SK-N-SH treated with all-trans-retinoic acid at 6 μM for 48 hours (cell line): ENCODE results near the gene PTPRD.

ENCODE experiments used
- ATAC-seq: fragments of 200-7000 bp; cut with Tn5 transposase; 3 replicates; pipeline ENCODE4 v1.9.1; 2020; ENCODE audit warnings: mild to moderate bottlenecking, moderate library complexity
- ARNTL ChIP-seq: fragments of 450-650 bp; formaldehyde crosslinking; IDR thresholded peaks from 2 replicates; pipeline ENCODE4 v1.5.0; 2020; ENCODE audit warnings: low read depth, mild to moderate bottlenecking, moderate library complexity, borderline replicate concordance
- BACH2 ChIP-seq: fragments of 250-450 bp; sonication (Bioruptor Pico); IDR thresholded peaks from 2 replicates; pipeline ENCODE4 v1.9.0; 2021; ENCODE audit warnings: mild to moderate bottlenecking, borderline replicate concordance
- CSDC2 ChIP-seq: fragments of 250-450 bp; sonication (Bioruptor Pico); IDR thresholded peaks from 2 replicates; pipeline ENCODE4 v1.5.0; 2020; ENCODE audit warnings: mild to moderate bottlenecking, moderate library complexity
- ESRRG ChIP-seq: fragments of 250-450 bp; sonication (Bioruptor Pico); IDR thresholded peaks from 2 replicates; pipeline ENCODE4 v1.6.1; 2021; ENCODE audit warnings: mild to moderate bottlenecking
- OSR1 ChIP-seq: fragments of 250-450 bp; sonication (Bioruptor Pico); IDR thresholded peaks from 2 replicates; pipeline ENCODE4 v1.8.0; 2022; ENCODE audit warnings: moderate library complexity, mild to moderate bottlenecking, inconsistent platforms
- PPARA ChIP-seq: fragments of 250-450 bp; sonication (Bioruptor Pico); IDR thresholded peaks from 2 replicates; pipeline ENCODE4 v1.5.0; 2020; ENCODE audit warnings: mild to moderate bottlenecking, borderline replicate concordance
- SNAI2 ChIP-seq: fragments of 250-450 bp; sonication (Bioruptor Pico); IDR thresholded peaks from 2 replicates; pipeline ENCODE4 v1.5.0; 2020; ENCODE audit warnings: mild to moderate bottlenecking, moderate library complexity
- TCF4 ChIP-seq: fragments of 250-450 bp; sonication (Bioruptor Pico); IDR thresholded peaks from 2 replicates; pipeline ENCODE4 v1.8.0; 2021; ENCODE audit warnings: mild to moderate bottlenecking, moderate library complexity, borderline replicate concordance
- TOX ChIP-seq: fragments of 250-450 bp; sonication (Bioruptor Pico); IDR thresholded peaks from 2 replicates; pipeline ENCODE4 v1.8.0; 2021; ENCODE audit warnings: mild to moderate bottlenecking, moderate library complexity, borderline replicate concordance
- ZC3H10 ChIP-seq: fragments of 250-450 bp; sonication (Bioruptor Pico); IDR thresholded peaks from 2 replicates; pipeline ENCODE4 v1.5.1; 2021; ENCODE audit warnings: mild to moderate bottlenecking, moderate library complexity
- ZFP3 ChIP-seq: fragments of 250-450 bp; sonication (Bioruptor Pico); IDR thresholded peaks from 2 replicates; pipeline ENCODE4 v1.5.0; 2020; ENCODE audit warnings: mild to moderate bottlenecking, moderate library complexity
- ZFP30 ChIP-seq: fragments of 450-650 bp; formaldehyde crosslinking; IDR thresholded peaks from 2 replicates; pipeline ENCODE4 v1.5.0; 2022; ENCODE audit warnings: mild to moderate bottlenecking, moderate library complexity
- ZNF565 ChIP-seq: fragments of 450-650 bp; formaldehyde crosslinking; conservative IDR thresholded peaks from 2 replicates; pipeline ENCODE4 v1.5.0; 2020; ENCODE audit warnings: low read depth, mild to moderate bottlenecking, moderate library complexity
- TF ChIP-seq, protein P1 (sequence below): fragments of 250-450 bp; sonication (Bioruptor Pico); IDR thresholded peaks from 2 replicates; pipeline ENCODE4 v1.5.0; 2020; ENCODE audit warnings: mild to moderate bottlenecking, moderate library complexity
- TF ChIP-seq, protein P2 (sequence below): fragments of 250-450 bp; sonication (Bioruptor Pico); IDR thresholded peaks from 2 replicates; pipeline ENCODE4 v1.8.0; 2020; ENCODE audit warnings: mild to moderate bottlenecking, moderate library complexity, borderline replicate concordance
- TF ChIP-seq, protein P3 (sequence below): fragments of 250-450 bp; sonication (Bioruptor Pico); IDR thresholded peaks from 2 replicates; pipeline ENCODE4 v1.5.1; 2020; ENCODE audit warnings: low read depth, mild to moderate bottlenecking, moderate library complexity
- TF ChIP-seq, protein P4 (sequence below): fragments of 250-450 bp; sonication (Bioruptor Pico); IDR thresholded peaks from 2 replicates; pipeline ENCODE4 v1.5.1; 2021; ENCODE audit warnings: mild to moderate bottlenecking, moderate library complexity

The PTPRD gene

DNA sequence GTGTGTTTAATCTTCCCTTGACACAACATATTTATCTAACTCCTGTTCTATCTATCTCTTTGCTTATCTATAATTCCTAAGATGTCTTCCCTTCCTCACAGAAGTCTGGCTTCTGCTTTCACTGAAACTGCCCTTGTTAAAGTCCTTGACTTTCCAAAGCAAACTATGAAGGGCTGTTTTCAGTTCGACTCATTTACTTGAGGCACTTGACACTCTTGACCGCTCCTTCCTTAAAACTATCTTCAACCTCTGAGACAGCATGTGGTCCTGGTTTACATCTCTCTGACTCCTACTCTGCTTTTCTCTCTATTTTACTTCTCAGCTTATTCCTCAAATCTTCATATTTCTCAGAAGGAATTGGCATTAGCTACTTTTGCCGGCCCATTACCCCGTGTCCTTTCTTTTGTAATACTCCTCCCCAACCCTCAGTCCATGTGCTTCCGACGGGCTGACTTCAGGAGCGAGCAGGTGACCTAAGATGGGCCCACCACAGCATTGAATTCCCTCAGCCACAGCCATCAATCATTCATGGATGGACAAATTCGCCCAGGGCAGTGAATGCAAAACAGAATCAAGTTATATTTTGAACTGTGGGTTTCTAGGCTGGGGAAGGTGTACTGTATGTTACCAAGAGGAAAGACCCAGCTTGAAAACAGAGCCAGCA, 1089.2 kb downstream of the PTPRD start:
- ATAC-seq: no peak
- no peak for TF ChIP-seq ARNTL
- TF ChIP-seq, protein P1, sequence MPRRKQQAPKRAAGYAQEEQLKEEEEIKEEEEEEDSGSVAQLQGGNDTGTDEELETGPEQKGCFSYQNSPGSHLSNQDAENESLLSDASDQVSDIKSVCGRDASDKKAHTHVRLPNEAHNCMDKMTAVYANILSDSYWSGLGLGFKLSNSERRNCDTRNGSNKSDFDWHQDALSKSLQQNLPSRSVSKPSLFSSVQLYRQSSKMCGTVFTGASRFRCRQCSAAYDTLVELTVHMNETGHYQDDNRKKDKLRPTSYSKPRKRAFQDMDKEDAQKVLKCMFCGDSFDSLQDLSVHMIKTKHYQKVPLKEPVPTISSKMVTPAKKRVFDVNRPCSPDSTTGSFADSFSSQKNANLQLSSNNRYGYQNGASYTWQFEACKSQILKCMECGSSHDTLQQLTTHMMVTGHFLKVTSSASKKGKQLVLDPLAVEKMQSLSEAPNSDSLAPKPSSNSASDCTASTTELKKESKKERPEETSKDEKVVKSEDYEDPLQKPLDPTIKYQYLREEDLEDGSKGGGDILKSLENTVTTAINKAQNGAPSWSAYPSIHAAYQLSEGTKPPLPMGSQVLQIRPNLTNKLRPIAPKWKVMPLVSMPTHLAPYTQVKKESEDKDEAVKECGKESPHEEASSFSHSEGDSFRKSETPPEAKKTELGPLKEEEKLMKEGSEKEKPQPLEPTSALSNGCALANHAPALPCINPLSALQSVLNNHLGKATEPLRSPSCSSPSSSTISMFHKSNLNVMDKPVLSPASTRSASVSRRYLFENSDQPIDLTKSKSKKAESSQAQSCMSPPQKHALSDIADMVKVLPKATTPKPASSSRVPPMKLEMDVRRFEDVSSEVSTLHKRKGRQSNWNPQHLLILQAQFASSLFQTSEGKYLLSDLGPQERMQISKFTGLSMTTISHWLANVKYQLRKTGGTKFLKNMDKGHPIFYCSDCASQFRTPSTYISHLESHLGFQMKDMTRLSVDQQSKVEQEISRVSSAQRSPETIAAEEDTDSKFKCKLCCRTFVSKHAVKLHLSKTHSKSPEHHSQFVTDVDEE (CRISPR knock-in tag): no peak
- TF ChIP-seq ZFP30 (CRISPR knock-in tag): no peak
- no peak for TF ChIP-seq ZNF565 (CRISPR knock-in tag)
- TF ChIP-seq CSDC2 (CRISPR knock-in tag): no peak
- no peak for TF ChIP-seq BACH2
- no peak for TF ChIP-seq OSR1 (CRISPR knock-in tag)
- no peak for TF ChIP-seq ZFP3 (CRISPR knock-in tag)
- TF ChIP-seq SNAI2: no peak
- no peak for TF ChIP-seq ESRRG
- TF ChIP-seq, protein P2, sequence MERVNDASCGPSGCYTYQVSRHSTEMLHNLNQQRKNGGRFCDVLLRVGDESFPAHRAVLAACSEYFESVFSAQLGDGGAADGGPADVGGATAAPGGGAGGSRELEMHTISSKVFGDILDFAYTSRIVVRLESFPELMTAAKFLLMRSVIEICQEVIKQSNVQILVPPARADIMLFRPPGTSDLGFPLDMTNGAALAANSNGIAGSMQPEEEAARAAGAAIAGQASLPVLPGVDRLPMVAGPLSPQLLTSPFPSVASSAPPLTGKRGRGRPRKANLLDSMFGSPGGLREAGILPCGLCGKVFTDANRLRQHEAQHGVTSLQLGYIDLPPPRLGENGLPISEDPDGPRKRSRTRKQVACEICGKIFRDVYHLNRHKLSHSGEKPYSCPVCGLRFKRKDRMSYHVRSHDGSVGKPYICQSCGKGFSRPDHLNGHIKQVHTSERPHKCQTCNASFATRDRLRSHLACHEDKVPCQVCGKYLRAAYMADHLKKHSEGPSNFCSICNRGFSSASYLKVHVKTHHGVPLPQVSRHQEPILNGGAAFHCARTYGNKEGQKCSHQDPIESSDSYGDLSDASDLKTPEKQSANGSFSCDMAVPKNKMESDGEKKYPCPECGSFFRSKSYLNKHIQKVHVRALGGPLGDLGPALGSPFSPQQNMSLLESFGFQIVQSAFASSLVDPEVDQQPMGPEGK (CRISPR knock-in tag): no peak
- TF ChIP-seq, protein P3, sequence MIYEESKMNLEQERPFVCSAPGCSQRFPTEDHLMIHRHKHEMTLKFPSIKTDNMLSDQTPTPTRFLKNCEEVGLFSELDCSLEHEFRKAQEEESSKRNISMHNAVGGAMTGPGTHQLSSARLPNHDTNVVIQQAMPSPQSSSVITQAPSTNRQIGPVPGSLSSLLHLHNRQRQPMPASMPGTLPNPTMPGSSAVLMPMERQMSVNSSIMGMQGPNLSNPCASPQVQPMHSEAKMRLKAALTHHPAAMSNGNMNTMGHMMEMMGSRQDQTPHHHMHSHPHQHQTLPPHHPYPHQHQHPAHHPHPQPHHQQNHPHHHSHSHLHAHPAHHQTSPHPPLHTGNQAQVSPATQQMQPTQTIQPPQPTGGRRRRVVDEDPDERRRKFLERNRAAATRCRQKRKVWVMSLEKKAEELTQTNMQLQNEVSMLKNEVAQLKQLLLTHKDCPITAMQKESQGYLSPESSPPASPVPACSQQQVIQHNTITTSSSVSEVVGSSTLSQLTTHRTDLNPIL: no peak
- no peak for TF ChIP-seq TCF4 (CRISPR knock-in tag)
- no peak for TF ChIP-seq ZC3H10
- no peak for TF ChIP-seq PPARA

DNA sequence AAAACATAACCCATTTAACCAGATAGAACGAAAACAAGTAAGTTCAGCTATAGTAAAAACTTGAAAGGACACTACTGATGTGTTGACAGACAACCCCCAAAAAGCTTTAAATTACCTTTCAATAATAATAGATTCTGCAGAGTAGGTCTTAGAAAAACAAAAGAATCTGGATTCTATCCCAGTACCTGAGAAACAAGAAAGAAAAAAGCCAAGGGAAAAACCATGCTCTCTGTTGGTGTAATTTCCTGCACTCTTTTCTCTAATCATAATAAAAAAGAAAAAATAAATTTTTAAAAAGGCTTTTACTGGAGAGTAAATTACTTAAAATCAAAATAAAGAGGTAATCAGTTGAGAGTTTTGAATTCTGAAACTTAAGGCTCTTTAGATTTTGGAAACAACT, 1090.4 kb downstream of the PTPRD start:
- TF ChIP-seq ZC3H10 (no peak), PPARA (no peak), ZFP30 (CRISPR knock-in tag) (no peak), ZFP3 (CRISPR knock-in tag) (no peak), ARNTL (no peak)
- no peak for ATAC-seq

DNA sequence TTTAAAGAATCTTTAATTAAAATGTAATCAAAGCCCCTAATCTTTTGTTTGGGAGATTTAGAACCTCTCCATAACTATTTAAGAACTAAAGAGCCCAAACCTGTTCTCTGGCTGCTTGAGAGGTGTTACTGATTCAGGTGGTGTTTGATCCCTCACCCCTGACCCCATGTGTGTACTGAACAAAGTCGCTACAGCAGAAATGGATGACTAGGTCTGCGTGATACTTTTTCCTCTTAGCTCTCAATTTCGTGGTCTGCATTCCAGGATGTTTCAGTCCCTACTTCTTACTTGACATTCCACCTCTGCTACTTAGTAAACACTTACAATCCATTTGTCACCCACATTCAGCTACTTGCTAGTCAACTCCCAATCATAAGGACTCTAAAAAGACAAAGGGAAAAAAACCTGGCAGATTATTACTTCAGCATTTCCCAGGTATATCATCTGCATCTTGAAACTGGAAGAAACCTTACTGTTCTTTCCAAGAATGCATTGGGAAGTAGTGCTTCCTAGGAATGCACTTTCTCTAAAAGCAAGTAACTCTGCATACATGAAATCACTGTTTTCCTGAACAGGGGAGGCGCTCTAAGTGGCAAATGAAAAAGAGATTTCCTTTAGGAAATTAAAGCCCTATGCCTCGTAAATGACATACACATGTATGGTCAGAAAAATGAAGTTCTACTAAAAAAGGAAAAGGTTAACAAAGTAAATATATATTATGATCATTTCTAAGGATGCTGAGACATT, 1091.6 kb downstream of the PTPRD start:
- ATAC-seq: no peak
- TF ChIP-seq PPARA: no peak
- TF ChIP-seq, protein P4, sequence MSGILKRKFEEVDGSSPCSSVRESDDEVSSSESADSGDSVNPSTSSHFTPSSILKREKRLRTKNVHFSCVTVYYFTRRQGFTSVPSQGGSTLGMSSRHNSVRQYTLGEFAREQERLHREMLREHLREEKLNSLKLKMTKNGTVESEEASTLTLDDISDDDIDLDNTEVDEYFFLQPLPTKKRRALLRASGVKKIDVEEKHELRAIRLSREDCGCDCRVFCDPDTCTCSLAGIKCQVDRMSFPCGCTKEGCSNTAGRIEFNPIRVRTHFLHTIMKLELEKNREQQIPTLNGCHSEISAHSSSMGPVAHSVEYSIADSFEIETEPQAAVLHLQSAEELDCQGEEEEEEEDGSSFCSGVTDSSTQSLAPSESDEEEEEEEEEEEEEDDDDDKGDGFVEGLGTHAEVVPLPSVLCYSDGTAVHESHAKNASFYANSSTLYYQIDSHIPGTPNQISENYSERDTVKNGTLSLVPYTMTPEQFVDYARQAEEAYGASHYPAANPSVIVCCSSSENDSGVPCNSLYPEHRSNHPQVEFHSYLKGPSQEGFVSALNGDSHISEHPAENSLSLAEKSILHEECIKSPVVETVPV (CRISPR knock-in tag): no peak
- TF ChIP-seq ZFP30 (CRISPR knock-in tag): no peak
- TF ChIP-seq ESRRG: no peak
- TF ChIP-seq, protein P3: no peak
- TF ChIP-seq TOX: no peak
- TF ChIP-seq, protein P2 (CRISPR knock-in tag): no peak
- no peak for TF ChIP-seq BACH2
